AG04450 (cell line): ENCODE measurements around the gene LTBP1. TPM values are rescaled to one million over a fixed set of nuclear protein-coding genes. Genes with fewer than 3 reads are reported as not detected.

Source experiments
- CTCF ChIA-PET: fragments of 300-600, 350-600 bp; formaldehyde crosslinking; extraction: SDS; loops from one replicate; lab custom pipeline; 2022; ENCODE audit warnings: antibody characterized with exemption, inconsistent platforms; lab: Charles Lee
- POLR2A ChIA-PET: fragments of 350-600 bp; formaldehyde crosslinking; extraction: SDS; loops from one replicate; lab custom pipeline; 2021; ENCODE audit warnings: antibody characterized with exemption, inconsistent platforms; lab: Yijun Ruan, JAX
- DNase-seq: peaks from one replicate; pipeline ENCODE4 v3.0.0-alpha.2; 2011; ENCODE audit warnings: low read depth, low spot score
- H3K27ac ChIP-seq: one replicate; pipeline ENCODE4 v1.5.1; 2012; ENCODE audit warnings: low read depth, low read length, control low read depth
- H3K27me3 ChIP-seq: one replicate; pipeline ENCODE4 v1.6.0; 2012; ENCODE audit warnings: low read length; ENCODE audit not compliant: control insufficient read depth, insufficient read depth
- H3K4me3 ChIP-seq: 2 replicates; pipeline ENCODE4 v1.5.1; 2011; ENCODE audit warnings: mild to moderate bottlenecking, low read depth, low read length, control low read depth
- H3K9me3 ChIP-seq: 2 replicates; pipeline ENCODE4 v1.5.1; 2012; ENCODE audit warnings: low read length; ENCODE audit not compliant: control insufficient read depth, insufficient read depth
- CTCF ChIP-seq: IDR thresholded peaks from 2 replicates; pipeline ENCODE4 v1.5.1; 2011; ENCODE audit warnings: low read depth, low read length, control low read depth, inconsistent platforms
- polyA plus RNA-seq: library from polyadenylated mRNA; depleted of rRNA; stranded (reverse); fragments of >200 nt; gene quantifications from 2 replicates; pipeline ENCODE4 v1.2.3, GENCODE V29; 2011

LTBP1 gene
- polyA plus RNA-seq, 1 experiment = 517 TPM

GRCh38 chr2:33238111-33238510 is 291.4 kb downstream of the LTBP1 start:
- no peak for TF ChIP-seq CTCF
- CTCF ChIA-PET = no interaction called here
- no peak overlapping the region for H3K27ac ChIP-seq
- no peak for DNase-seq
- no peak overlapping the region for H3K4me3 ChIP-seq
- POLR2A ChIA-PET = no interaction called here
- no peaks in the 10 kb centered on the region for H3K9me3 ChIP-seq
- H3K27me3 ChIP-seq = no peaks in the 10 kb centered on the region

GRCh38 chr2:33240178-33240577 is 293.4 kb downstream of the LTBP1 start:
- peak; percentile 79 for DNase-seq

GRCh38 chr2:33241072-33241471 is 294.3 kb downstream of the LTBP1 start:
- CTCF ChIA-PET = interaction anchor here (1.1 kb wide), 1 partner anchor 342 kb away, joined by 3 read pairs; no protein-coding TSS in a partner anchor
- POLR2A ChIA-PET = no interaction called here
- Histone ChIP-seq H3K27me3 (no peaks in the 10 kb centered on the region), H3K4me3 (no peak overlapping the region), H3K9me3 (no peaks in the 10 kb centered on the region), H3K27ac (no peak overlapping the region)
- no peak for DNase-seq
- no peak for TF ChIP-seq CTCF

More at GRCh38 chr2:33240178-33240577, 293.4 kb downstream of the LTBP1 start:
- no peaks in the 10 kb centered on the region for H3K27me3 ChIP-seq
- CTCF ChIA-PET = interaction anchor here (1.1 kb wide), 1 partner anchor 343 kb away, joined by 3 read pairs; no protein-coding TSS in a partner anchor
- H3K4me3 ChIP-seq = no peak overlapping the region
- POLR2A ChIA-PET = no interaction called here
- H3K9me3 ChIP-seq = no peaks in the 10 kb centered on the region
- H3K27ac ChIP-seq = no peak overlapping the region
- TF ChIP-seq CTCF = no peak

GRCh38 chr2:33241581-33241980 is 294.8 kb downstream of the LTBP1 start:
- no peaks in the 10 kb centered on the region for H3K27me3 ChIP-seq
- H3K27ac ChIP-seq = no peak overlapping the region
- ChIA-PET CTCF (interaction anchor here (0.5 kb wide), 1 partner anchor 80 kb away, joined by 3 read pairs; no protein-coding TSS in a partner anchor), POLR2A (no interaction called here)
- H3K9me3 ChIP-seq = no peaks in the 10 kb centered on the region
- no peak for TF ChIP-seq CTCF
- H3K4me3 ChIP-seq = no peak overlapping the region
- DNase-seq = no peak

GRCh38 chr2:33242845-33243244 is 296.1 kb downstream of the LTBP1 start:
- TF ChIP-seq CTCF = no peak
- Histone ChIP-seq H3K27ac (peak overlapping the region; percentile 43), H3K4me3 (no peak overlapping the region), H3K27me3 (no peaks in the 10 kb centered on the region), H3K9me3 (no peaks in the 10 kb centered on the region)
- peak; percentile 26 for DNase-seq
- ChIA-PET CTCF (no interaction called here), POLR2A (interaction anchor here (0.6 to 0.7 kb wide), 2 partner anchors 15 to 77 kb away, joined by 4 to 10 read pairs; no protein-coding TSS in a partner anchor)
